Testis (tissue), 3 donors: ENCODE measurements around the gene CTBP2. TPM values are rescaled to one million over a fixed set of nuclear protein-coding genes. Genes with fewer than 3 reads are reported as not detected.

Source experiments
- DNase-seq: peaks from one replicate; pipeline ENCODE4 v3.0.0-alpha.2; 2019
- H3K27ac ChIP-seq, 2 donors: fragments of 200-600 bp; sonication (generic); one replicate each; pipeline ENCODE4 v1.5.1; 2019
- H3K27me3 ChIP-seq: fragments of 200-600 bp; sonication (generic); one replicate; pipeline ENCODE4 v1.5.1; 2019
- H3K36me3 ChIP-seq: fragments of 200-600 bp; sonication (generic); one replicate; pipeline ENCODE4 v1.5.1; 2017; ENCODE audit warnings: low read depth; ENCODE audit errors: missing control alignments
- H3K4me1 ChIP-seq: fragments of 200-600 bp; sonication (generic); one replicate; pipeline ENCODE4 v1.5.1; 2019
- H3K4me3 ChIP-seq, 2 donors: fragments of 200-600 bp; sonication (generic); one replicate each; pipeline ENCODE4 v1.5.1; 2017 to 2019
- H3K9me3 ChIP-seq: fragments of 200-600 bp; sonication (generic); one replicate; pipeline ENCODE4 v1.5.1; 2017
- CTCF ChIP-seq, 3 experiments: fragments of 450-650 bp in 2 of 3; fragments of 200-600 bp in 1 of 3; sonication (generic) in 1 of 3; IDR thresholded peaks; one replicate each; pipeline ENCODE4 v1.5.1; 2016 to 2019; ENCODE audit warnings: antibody characterized with exemption in 3 of 3, mild to moderate bottlenecking in 2 of 3, moderate library complexity in 1 of 3
- POLR2A ChIP-seq: fragments of 450-650 bp; IDR thresholded peaks from one replicate; pipeline ENCODE4 v1.6.1; 2017; ENCODE audit warnings: antibody characterized with exemption, mild to moderate bottlenecking, moderate library complexity
- WGBS, 2 donors: methylation state at CpG; one replicate each; pipeline ENCODE4 v1.1.5; 2018; 5-methylcytosine and 5-hydroxymethylcytosine counted together
- intact Hi-C: fragments of 100-400 bp; cut with DNase I; formaldehyde crosslinking; loops from one replicate; pipeline ENCODE4 v1.15.1; 2023; ENCODE audit warnings: low total_unique reads
- polyA plus RNA-seq: library from polyadenylated mRNA; stranded (reverse); fragments of 350-450 nt; fragmentation: Illumina TruSeq; extraction: RNeasy Lipid Tissue Mini Kit (QIAGEN cat#74804); gene quantifications from one replicate; pipeline ENCODE4 v1.2.3, GENCODE V29; 2014; ENCODE audit warnings: low read depth, low replicate concordance; ENCODE audit not compliant: insufficient read depth
- total RNA-seq, 2 donors: library from RNA; depleted of rRNA; stranded (reverse); fragments of >200 nt; gene quantifications; one replicate each; pipeline ENCODE4 v1.2.3, GENCODE V29; 2016

The CTBP2 gene
- total and polyA plus RNA-seq, 3 donors from 2014 or later, result 44.7 to 79.5 (median 52.4) TPM

GRCh38 chr10:125118701-125119100 lies 41.7 kb downstream of the CTBP2 start:
- Histone ChIP-seq H3K27ac (peak overlapping the region; percentile 70 to 82), H3K4me3 (no peak overlapping the region), H3K9me3 (no peaks in the 10 kb centered on the region), H3K4me1 (peaks cover 73% of the 10 kb centered on the region), H3K36me3 (no peaks in the 10 kb centered on the region), H3K27me3 (no peaks in the 10 kb centered on the region)
- no peak for DNase-seq
- WGBS, 2 donors, result 71 to 78% methylated on average over 8 to 10 of the region's 10 CpGs
- TF ChIP-seq CTCF (IDR thresholded peaks at IDR 0.05), result no peak
- no peak for TF ChIP-seq POLR2A
- intact Hi-C loops, result no loop called here

GRCh38 chr10:125118011-125118611 lies 42.3 kb downstream of the CTBP2 start:
- DNase-seq, result peak; percentile 81
- intact Hi-C loops, result no loop called here
- H3K4me3 ChIP-seq, result no peak overlapping the region

GRCh38 chr10:125116652-125117310 lies 43.6 kb downstream of the CTBP2 start:
- WGBS, 2 donors, result 72 to 73% methylated on average over 2 to 18 of the region's 18 CpGs
- H3K27ac ChIP-seq, result peak overlapping the region; percentile 33 to 70
- intact Hi-C loops, result no loop called here

More at GRCh38 chr10:125118011-125118611, 42.3 kb downstream of the CTBP2 start:
- Histone ChIP-seq H3K27me3 (no peaks in the 10 kb centered on the region), H3K4me1 (peaks cover 73% of the 10 kb centered on the region), H3K27ac (peak overlapping the region; percentile 70 to 82), H3K36me3 (no peaks in the 10 kb centered on the region), H3K9me3 (no peaks in the 10 kb centered on the region)
- 23 to 45% methylated on average over 11 to 14 of the region's 14 CpGs for WGBS, 2 donors
- no peak for TF ChIP-seq POLR2A
- TF ChIP-seq CTCF (IDR thresholded peaks at IDR 0.05), result no peak

GRCh38 chr10:125116041-125116649 lies 44.2 kb downstream of the CTBP2 start:
- H3K36me3 ChIP-seq, result no peaks in the 10 kb centered on the region
- no peaks in the 10 kb centered on the region for H3K9me3 ChIP-seq
- WGBS, 2 donors, result 85 to 92% methylated on average over 5 to 16 of the region's 16 CpGs
- H3K27me3 ChIP-seq, result no peaks in the 10 kb centered on the region
- H3K4me3 ChIP-seq, result no peak overlapping the region
- intact Hi-C loops, result no loop called here
- peak overlapping the region in 1 of 2 donors; percentile 33 for H3K27ac ChIP-seq
- no peak for DNase-seq
- peaks cover 65% of the 10 kb centered on the region for H3K4me1 ChIP-seq
- TF ChIP-seq CTCF (IDR thresholded peaks at IDR 0.05), result no peak
- TF ChIP-seq POLR2A, result no peak

More at GRCh38 chr10:125116652-125117310, 43.6 kb downstream of the CTBP2 start:
- no peak for TF ChIP-seq POLR2A
- no peak for TF ChIP-seq CTCF (IDR thresholded peaks at IDR 0.05)
- H3K36me3 ChIP-seq, result no peaks in the 10 kb centered on the region
- no peak overlapping the region for H3K4me3 ChIP-seq
- DNase-seq, result no peak
- no peaks in the 10 kb centered on the region for H3K27me3 ChIP-seq
- H3K4me1 ChIP-seq, result peaks cover 66% of the 10 kb centered on the region
- no peaks in the 10 kb centered on the region for H3K9me3 ChIP-seq
